NCI-H2196 (cell line): ENCODE results near the gene CNOT6L.
"Not testable (repeated sequence)": the region's sequence is repeated elsewhere in the genome, so short reads cannot be mapped to it uniquely, and the experiment has no call there.

Source experiments
- DNase-seq: peaks from one replicate; lab custom pipeline; 2025; ENCODE audit not compliant: unreplicated experiment; lab: John Stamatoyannopoulos, UW

The CNOT6L gene

DNA sequence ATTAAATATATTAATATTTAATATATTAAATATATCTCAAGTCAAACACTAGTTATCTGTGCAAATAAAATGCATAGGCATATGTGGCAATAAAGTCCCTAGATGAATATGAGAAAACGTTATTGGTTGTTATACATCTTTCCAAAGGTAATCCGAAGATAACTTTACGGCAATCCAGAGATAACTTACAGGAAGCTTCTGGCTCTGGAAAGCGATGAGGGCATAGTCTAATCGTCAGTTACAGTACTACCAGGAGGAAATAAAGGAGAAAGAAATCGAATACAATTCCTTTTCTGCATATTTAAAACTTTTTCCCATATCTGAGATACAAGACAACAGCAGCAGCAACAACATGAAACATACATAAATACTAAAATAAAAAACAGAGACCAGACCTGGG is 35.3 kb downstream of the CNOT6L start:
- no peak for DNase-seq

- no peak for DNase-seq
Measured at GRCh38 chr4:77782102-77782835, 36.9 kb downstream of the CNOT6L start.

- DNase-seq, result not testable (repeated sequence)
Measured at GRCh38 chr4:77780762-77781161, 38.4 kb downstream of the CNOT6L start.

DNA sequence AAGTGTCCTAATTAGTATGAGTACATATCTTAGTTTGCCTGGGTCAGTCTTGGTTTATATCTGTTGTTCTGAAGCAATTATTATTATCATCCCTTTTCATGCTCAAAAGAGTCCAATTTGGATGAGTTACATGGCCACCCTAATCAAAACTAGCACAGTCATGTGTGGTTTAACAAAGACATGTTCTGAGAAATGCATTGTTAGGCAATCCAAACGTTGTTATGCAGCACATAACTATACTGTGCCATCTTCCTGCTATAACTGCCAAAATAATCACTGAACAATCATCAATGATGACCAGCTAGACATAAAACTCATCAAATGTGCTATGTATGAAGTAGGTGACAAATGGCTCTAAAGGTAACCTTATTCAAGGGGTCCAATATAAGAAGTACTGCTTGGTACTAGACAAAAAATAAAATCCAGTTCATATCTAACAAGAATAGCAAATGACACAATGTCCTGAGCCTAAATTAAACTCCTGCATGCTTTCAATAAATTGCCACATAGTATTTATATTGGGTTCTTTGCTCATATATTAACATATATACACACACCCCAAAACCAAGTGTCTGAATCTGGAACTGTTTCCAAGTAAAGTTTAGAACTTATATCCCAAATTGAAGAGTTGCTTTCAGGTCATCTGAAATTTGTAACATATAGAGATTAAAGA is 41.9 kb downstream of the CNOT6L start:
- no peak for DNase-seq

DNA sequence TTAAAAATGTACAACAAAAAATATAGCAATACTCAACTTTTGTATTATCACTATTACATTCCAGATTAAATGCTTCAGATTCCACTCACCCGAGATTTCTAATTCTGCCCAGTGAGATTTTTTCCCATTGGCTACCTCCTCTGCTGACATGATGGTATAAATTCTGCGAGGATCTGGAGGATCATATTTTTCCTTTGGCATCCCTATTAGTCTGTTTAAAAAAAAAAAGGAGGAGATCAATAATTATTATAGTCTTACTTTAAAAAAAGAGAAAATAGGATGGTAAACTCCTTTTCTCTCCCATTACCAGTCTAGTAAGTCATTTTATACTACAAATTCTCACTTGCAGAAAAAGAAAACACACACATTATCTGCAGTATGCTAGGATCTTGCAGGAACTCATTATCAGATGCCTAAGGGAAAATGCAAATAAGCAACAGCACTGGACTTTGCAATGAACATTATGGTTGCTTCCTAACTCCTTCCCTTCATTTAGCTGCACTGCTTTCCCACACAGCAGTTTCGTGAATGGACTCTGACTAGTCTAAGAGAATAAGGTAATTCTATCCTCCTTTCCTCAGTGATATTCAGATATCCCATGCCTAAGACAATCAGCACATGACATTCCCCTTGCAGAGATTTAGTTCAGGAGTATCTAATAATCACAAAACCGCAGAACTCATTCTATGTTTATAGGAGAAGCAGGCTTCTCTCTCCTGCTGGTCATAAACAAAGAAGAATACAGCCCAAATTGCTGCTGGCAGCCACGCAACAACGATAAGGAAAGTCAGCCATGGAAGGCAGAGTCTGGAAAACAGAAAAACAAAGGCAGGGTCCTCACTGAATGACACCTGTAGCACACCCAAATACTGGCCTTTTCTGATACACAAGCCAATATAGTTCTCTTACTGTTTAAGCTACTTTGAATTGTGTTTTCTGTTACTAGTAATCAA is 42.7 kb downstream of the CNOT6L start:
- no peak for DNase-seq

GRCh38 chr4:77773101-77773500 is 46.1 kb downstream of the CNOT6L start:
- DNase-seq, result no peak

- no peak for DNase-seq
Measured at GRCh38 chr4:77771566-77771965, 47.6 kb downstream of the CNOT6L start.

GRCh38 chr4:77765720-77766119 is 53.4 kb downstream of the CNOT6L start:
- no peak for DNase-seq

DNA sequence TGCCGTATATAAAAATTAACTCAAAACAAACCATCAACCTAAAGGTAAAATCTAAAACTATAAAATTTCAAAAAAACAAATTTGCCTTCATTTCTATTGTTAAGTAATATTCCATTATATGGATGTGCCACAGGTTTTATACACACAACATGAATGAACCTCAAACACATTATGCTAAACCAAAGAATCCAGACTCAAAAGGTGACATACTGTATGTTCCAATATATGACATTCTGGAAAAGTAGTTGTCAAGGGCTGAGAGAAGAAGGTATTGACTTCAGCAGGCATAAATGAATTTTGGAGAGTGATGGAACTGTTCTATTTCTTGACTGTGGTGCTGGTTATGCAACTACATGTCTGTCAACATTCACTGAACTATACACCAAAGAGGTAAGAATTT is 56.6 kb downstream of the CNOT6L start:
- no peak for DNase-seq

- DNase-seq, result no peak
Measured at GRCh38 chr4:77761595-77761994, 57.6 kb downstream of the CNOT6L start.

DNA sequence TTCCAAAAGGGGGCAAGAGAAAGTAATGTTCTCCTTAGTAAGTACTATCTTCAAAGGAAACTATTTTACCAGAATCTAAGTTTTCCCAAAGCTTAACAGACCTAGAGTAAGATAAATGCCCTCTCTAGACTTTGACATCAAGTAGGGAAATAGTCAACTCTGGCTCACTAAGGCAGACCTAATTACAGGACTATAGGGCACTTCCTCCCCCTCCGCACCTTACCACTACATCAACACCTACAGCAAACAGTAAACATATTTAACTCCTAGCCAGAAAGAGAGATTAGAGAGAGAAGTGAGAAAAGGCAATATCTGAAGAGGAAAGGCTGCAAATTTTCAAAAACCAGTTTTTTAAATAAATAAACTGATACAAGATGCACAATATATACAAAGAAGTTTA is 60.4 kb downstream of the CNOT6L start:
- DNase-seq, result no peak

GRCh38 chr4:77751764-77752163 is 67.4 kb downstream of the CNOT6L start:
- no peak for DNase-seq

DNA sequence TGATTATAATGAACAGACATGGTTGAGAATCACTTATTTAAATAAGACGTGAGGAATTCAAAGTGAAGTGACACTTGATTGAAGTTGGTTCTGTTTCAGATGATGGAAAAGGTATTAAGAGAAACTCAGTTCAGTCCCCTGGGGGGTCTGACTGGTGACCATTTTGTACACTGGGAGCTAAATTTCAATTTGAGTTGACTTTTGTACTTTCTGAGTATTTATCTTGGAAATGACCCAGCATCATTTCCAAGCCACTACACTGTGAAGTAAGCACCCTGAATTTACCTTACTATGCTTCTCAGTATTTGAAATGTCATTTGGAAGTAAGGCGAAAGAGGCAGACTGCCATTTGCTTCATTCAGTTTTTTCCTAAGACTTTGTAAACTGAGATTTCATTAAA is 73.4 kb downstream of the CNOT6L start:
- DNase-seq, result no peak

DNA sequence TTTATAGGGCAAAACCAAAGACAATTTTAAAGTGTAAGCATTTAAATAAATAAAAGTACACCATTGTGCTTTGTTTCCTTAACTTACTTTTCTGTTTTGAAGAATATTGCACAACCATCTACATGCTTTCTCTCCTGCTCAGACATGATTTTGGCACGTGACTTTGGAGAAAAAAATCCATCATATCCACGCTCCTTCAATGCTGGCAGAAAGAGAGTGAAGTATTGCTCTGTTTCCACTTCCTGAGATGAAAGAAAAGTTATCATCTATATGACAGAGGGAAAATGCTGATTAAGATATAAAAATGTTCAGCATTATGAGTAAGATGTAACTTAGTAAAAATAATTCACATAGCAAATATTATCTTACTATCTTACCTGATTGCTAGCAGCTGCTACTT is 77.1 kb downstream of the CNOT6L start:
- DNase-seq, result no peak

DNA sequence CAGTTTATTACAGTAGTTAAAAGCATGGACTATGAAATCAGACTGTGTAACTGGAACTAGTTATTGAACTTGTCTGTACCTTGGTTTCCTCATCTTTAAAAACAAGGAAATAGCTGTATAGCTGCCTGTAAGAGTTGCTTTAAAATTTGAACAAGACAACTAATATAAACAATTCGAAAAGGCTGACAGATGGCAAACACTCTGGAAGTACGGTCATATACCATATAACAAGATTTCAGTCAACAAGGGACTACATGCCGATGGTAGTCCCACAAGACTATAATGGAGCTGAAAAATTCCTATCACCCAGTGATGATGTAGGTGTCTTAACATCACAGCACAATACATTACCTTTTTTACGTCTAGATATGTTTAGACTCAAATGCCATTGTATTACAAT is 78.7 kb downstream of the CNOT6L start:
- DNase-seq, result no peak

GRCh38 chr4:77734928-77735327 is 84.2 kb downstream of the CNOT6L start:
- no peak for DNase-seq

DNA sequence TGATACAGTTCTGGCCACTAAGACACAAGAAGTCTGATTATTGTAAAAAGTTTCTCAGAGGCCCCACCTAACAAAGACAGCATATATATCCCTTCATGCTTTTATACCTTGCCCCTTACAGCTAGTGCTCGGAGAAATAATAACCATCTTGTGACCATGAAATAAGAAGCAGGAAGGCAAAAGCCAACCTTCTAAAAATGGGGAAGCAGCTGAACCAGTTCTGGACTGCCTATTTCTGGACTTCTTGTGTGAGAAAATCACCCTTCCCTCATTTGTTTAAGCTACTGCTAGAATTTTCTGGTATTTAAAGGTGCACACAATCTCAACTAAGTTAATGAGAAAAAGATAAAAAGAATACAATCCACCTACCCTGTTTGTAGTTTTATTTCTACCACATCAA is 87.5 kb downstream of the CNOT6L start:
- no peak for DNase-seq

- DNase-seq, result no peak
Measured at GRCh38 chr4:77728420-77728819, 90.7 kb downstream of the CNOT6L start.

GRCh38 chr4:77721073-77721472 is 98.1 kb downstream of the CNOT6L start:
- no peak for DNase-seq

- not testable (repeated sequence) for DNase-seq
Measured at GRCh38 chr4:77718500-77718899, 100.7 kb downstream of the CNOT6L start.

- DNase-seq, result no peak
Measured at GRCh38 chr4:77715414-77716290, 103.5 kb downstream of the CNOT6L start.
